ENCODE data around the gene RRM2.

The RRM2 gene

DNA sequence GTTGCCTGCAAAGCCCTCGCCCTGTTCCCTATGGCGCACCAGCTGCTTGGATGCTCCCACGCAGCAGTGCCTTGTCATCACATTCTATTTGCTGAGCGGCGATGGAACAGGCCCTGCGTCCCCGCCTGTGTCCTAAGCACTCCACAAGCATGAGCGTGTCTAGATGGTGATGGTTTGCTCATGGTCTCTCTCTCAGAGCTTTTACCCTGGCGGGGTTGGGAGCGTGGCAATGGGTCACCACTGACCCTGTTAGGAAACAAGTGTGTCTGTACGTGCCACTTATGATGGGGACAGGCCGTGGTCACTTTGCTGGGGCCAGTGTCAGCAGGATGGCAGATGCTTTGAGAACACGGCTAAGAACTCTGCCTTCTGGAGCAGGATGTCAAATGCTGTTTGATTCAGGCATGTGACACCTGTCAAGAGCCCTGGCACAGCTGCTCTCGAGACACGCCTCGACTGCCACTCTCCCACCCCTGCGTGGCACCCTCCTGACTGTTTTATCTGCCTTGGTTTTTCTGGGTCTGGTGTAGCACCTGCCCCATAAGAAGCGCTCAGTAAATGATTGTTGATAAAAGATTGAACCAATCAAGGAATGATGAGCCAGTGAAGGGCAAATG, 44.2 kb downstream of the RRM2 start:
- no peak overlapping the region for H3K9ac ChIP-seq (ENCODE audit: low read length in 2 of 2)
- no peaks in the 10 kb centered on the region for H3K9me3 ChIP-seq (ENCODE audit: control insufficient read depth in 2 of 2, low read length in 2 of 2)
- no peak overlapping the region for H3K27ac ChIP-seq (ENCODE audit: low read length)
- no peaks in the 10 kb centered on the region for H3K27me3 ChIP-seq (ENCODE audit: control insufficient read depth in 1 of 2, insufficient read depth in 2 of 2, low read length in 2 of 2)
- no peak overlapping the region for H3K4me3 ChIP-seq (ENCODE audit: low read length in 2 of 2)
- H3K4me1 ChIP-seq (ENCODE audit: control insufficient read depth, insufficient read depth, low read length): no peaks in the 10 kb centered on the region
- H3K36me3 ChIP-seq (ENCODE audit: control insufficient read depth in 2 of 2, insufficient read depth in 2 of 2, low read length in 2 of 2): no peaks in the 10 kb centered on the region

DNA sequence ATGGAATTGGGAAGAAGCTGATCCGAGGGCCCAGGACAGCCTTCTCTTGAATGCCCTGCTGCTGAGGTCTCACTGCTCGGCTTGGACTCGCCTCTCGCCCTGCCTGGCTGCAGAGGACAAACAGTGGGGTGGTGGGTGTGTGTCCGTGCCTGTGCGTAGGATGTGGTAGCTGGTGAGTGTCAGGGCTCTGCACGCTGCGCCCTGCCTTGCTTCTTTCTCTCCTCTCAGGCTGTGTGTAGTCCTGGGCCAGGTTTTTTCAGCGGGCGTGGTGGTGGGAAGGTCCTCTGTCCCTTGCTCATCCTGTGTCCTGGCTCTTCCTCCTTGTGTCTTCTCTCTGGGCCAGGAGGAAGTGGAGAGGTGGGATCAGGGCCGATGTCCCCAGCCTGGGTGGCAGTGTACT, 44.8 kb downstream of the RRM2 start:
- no peak overlapping the region for H3K4me3 ChIP-seq (ENCODE audit: low read length in 2 of 2)
- H3K9me3 ChIP-seq (ENCODE audit: control insufficient read depth in 2 of 2, low read length in 2 of 2): no peaks in the 10 kb centered on the region
- H3K27ac ChIP-seq (ENCODE audit: low read length): no peak overlapping the region
- H3K27me3 ChIP-seq (ENCODE audit: control insufficient read depth in 1 of 2, insufficient read depth in 2 of 2, low read length in 2 of 2): no peaks in the 10 kb centered on the region
- H3K4me1 ChIP-seq (ENCODE audit: control insufficient read depth, insufficient read depth, low read length): no peaks in the 10 kb centered on the region
- no peak overlapping the region for H3K9ac ChIP-seq (ENCODE audit: low read length in 2 of 2)
- no peaks in the 10 kb centered on the region for H3K36me3 ChIP-seq (ENCODE audit: control insufficient read depth in 2 of 2, insufficient read depth in 2 of 2, low read length in 2 of 2)

GRCh38 chr2:10168221-10168620, 45.7 kb downstream of the RRM2 start:
- Histone ChIP-seq H3K36me3 (ENCODE audit: control insufficient read depth in 2 of 2, insufficient read depth in 2 of 2, low read length in 2 of 2) (no peaks in the 10 kb centered on the region), H3K9ac (ENCODE audit: low read length in 2 of 2) (no peak overlapping the region), H3K27ac (ENCODE audit: low read length) (no peak overlapping the region)

DNA sequence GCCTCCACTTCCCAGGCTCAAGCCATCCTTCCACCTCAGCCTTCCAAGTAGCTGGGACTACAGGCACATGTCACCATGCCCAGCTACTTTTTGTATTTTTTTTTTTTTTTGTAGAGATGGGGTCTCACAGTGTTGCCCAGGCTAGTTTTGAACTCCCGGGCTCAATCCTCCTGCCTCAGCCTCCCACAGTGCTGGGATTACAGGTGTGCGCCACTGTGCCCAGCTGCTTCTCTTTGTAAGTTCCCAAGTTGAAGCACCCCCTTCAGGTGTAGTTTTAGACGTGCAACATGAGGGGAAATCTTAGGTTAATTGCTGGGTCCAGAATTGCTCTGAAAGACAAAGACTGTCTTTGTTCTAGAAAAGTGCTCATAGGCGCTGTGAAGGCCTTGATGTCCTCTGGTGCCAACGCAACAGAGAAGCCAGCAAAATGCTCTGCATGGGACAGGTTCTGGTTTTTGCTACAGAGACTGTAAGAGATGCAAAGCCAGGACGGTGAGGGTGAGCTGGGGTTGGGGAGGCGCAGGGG, 46.6 kb downstream of the RRM2 start:
- Histone ChIP-seq H3K4me1 (ENCODE audit: control insufficient read depth, insufficient read depth, low read length) (no peaks in the 10 kb centered on the region), H3K9ac (ENCODE audit: low read length in 2 of 2) (no peak overlapping the region), H3K9me3 (ENCODE audit: control insufficient read depth in 2 of 2, low read length in 2 of 2) (no peaks in the 10 kb centered on the region), H3K36me3 (ENCODE audit: control insufficient read depth in 2 of 2, insufficient read depth in 2 of 2, low read length in 2 of 2) (no peaks in the 10 kb centered on the region), H3K27ac (ENCODE audit: low read length) (no peak overlapping the region), H3K4me3 (ENCODE audit: low read length in 2 of 2) (no peak overlapping the region), H3K27me3 (ENCODE audit: control insufficient read depth in 1 of 2, insufficient read depth in 2 of 2, low read length in 2 of 2) (no peaks in the 10 kb centered on the region)

More at GRCh38 chr2:10168221-10168620, 45.7 kb downstream of the RRM2 start:
- Histone ChIP-seq H3K9me3 (ENCODE audit: control insufficient read depth in 2 of 2, low read length in 2 of 2) (no peaks in the 10 kb centered on the region), H3K4me1 (ENCODE audit: control insufficient read depth, insufficient read depth, low read length) (no peaks in the 10 kb centered on the region), H3K4me3 (ENCODE audit: low read length in 2 of 2) (no peak overlapping the region), H3K27me3 (ENCODE audit: control insufficient read depth in 1 of 2, insufficient read depth in 2 of 2, low read length in 2 of 2) (no peaks in the 10 kb centered on the region)

DNA sequence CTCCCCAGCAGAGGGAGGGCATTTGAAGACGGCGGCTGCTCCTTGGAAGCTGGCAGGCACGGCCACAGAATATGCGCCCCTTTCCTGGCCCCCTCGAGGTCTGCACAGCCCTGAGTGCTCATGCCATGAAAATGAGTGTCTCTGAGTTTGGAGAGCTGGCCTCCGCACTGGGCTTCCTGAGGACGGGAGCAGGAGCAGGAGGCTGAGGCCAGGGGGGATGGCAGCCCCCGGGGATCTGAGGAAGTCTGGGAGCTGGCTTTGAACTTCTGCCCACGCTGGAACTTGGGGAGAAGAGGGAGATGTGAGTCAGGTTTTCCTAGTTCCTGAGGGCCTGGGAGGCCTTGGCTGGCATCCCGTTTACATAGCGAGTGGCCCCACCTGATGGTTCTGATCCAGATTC, 47.0 kb downstream of the RRM2 start:
- Histone ChIP-seq H3K4me3 (ENCODE audit: low read length in 2 of 2) (no peak overlapping the region), H3K9me3 (ENCODE audit: control insufficient read depth in 2 of 2, low read length in 2 of 2) (no peaks in the 10 kb centered on the region), H3K27ac (ENCODE audit: low read length) (no peak overlapping the region), H3K27me3 (ENCODE audit: control insufficient read depth in 1 of 2, insufficient read depth in 2 of 2, low read length in 2 of 2) (no peaks in the 10 kb centered on the region), H3K4me1 (ENCODE audit: control insufficient read depth, insufficient read depth, low read length) (no peaks in the 10 kb centered on the region), H3K9ac (ENCODE audit: low read length in 2 of 2) (no peak overlapping the region), H3K36me3 (ENCODE audit: control insufficient read depth in 2 of 2, insufficient read depth in 2 of 2, low read length in 2 of 2) (no peaks in the 10 kb centered on the region)

DNA sequence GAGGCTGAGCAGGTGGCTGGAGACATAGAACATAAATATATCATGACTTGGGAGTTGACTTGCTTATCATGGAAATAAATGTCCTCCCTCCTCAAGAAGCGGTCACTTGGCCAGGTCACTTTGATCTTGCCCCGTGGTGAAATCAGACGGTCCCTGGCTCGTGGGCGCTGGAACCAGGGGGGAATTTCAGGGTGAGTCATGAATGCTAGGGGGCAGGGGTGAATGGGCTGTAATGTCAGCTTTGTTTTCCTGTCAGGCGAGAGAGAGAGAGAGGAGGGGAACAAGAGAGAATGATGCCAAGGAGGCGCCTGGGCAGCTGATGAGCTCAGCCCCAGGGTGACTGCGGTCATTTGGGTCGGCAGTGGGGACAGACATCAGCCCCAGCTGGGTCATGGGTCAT, 47.7 kb downstream of the RRM2 start:
- Histone ChIP-seq H3K9me3 (ENCODE audit: control insufficient read depth in 2 of 2, low read length in 2 of 2) (no peaks in the 10 kb centered on the region), H3K4me3 (ENCODE audit: low read length in 2 of 2) (no peak overlapping the region)

DNA sequence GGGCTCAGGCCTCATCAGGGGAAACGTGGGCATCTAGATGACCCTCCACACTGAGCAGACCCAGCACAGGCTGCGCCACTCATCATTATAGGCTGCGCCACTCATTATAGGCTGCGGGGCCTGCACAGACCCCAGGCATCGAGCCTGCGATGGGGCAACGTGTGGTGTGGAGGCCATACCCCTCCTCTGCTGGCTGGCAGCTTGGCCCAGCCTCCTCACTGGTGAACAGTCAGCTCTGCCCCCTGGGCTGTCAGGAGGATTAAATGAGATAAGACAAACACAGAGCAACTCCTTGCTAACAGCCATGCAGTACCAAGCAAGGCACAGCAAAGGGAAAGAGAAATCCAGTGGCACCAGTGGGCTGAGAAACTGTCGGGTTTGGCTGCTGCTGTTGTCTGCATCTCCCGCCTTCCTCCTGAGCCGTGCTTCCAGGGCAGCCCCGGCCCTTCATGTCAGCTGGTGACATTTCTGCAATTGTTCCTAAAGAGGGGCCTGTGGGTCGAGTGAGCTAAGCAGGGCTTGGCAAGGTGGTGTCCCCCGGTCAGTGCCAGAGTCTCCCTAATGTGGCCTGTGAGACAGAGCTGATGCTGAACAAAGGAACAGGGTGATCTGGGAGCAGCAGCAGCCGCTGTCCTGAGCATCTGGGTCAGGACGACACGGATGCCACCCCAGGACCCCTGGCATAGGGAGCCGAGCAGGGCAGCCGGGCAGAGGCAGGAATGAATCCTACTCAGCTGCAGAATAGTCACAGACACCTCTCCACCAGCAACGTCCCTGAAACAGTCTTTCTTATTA, 48.7 kb downstream of the RRM2 start:
- Histone ChIP-seq H3K27ac (ENCODE audit: low read length) (no peak overlapping the region), H3K9me3 (ENCODE audit: control insufficient read depth in 2 of 2, low read length in 2 of 2) (no peaks in the 10 kb centered on the region), H3K4me1 (ENCODE audit: control insufficient read depth, insufficient read depth, low read length) (no peaks in the 10 kb centered on the region), H3K36me3 (ENCODE audit: control insufficient read depth in 2 of 2, insufficient read depth in 2 of 2, low read length in 2 of 2) (no peaks in the 10 kb centered on the region), H3K27me3 (ENCODE audit: control insufficient read depth in 1 of 2, insufficient read depth in 2 of 2, low read length in 2 of 2) (no peaks in the 10 kb centered on the region), H3K9ac (ENCODE audit: low read length in 2 of 2) (no peak overlapping the region), H3K4me3 (ENCODE audit: low read length in 2 of 2) (no peak overlapping the region)

More for the DNA sequence above, 47.7 kb downstream of the RRM2 start:
- Histone ChIP-seq H3K36me3 (ENCODE audit: control insufficient read depth in 2 of 2, insufficient read depth in 2 of 2, low read length in 2 of 2) (no peaks in the 10 kb centered on the region), H3K27ac (ENCODE audit: low read length) (no peak overlapping the region), H3K27me3 (ENCODE audit: control insufficient read depth in 1 of 2, insufficient read depth in 2 of 2, low read length in 2 of 2) (no peaks in the 10 kb centered on the region), H3K9ac (ENCODE audit: low read length in 2 of 2) (no peak overlapping the region), H3K4me1 (ENCODE audit: control insufficient read depth, insufficient read depth, low read length) (no peaks in the 10 kb centered on the region)

- Histone ChIP-seq H3K4me1 (ENCODE audit: control insufficient read depth, insufficient read depth, low read length) (no peaks in the 10 kb centered on the region), H3K9ac (ENCODE audit: low read length in 2 of 2) (no peak overlapping the region), H3K4me3 (ENCODE audit: low read length in 2 of 2) (no peak overlapping the region), H3K9me3 (ENCODE audit: control insufficient read depth in 2 of 2, low read length in 2 of 2) (no peaks in the 10 kb centered on the region), H3K27me3 (ENCODE audit: control insufficient read depth in 1 of 2, insufficient read depth in 2 of 2, low read length in 2 of 2) (no peaks in the 10 kb centered on the region), H3K27ac (ENCODE audit: low read length) (no peak overlapping the region), H3K36me3 (ENCODE audit: control insufficient read depth in 2 of 2, insufficient read depth in 2 of 2, low read length in 2 of 2) (no peaks in the 10 kb centered on the region)
Observed at GRCh38 chr2:10172033-10172871, 49.7 kb downstream of the RRM2 start.

DNA sequence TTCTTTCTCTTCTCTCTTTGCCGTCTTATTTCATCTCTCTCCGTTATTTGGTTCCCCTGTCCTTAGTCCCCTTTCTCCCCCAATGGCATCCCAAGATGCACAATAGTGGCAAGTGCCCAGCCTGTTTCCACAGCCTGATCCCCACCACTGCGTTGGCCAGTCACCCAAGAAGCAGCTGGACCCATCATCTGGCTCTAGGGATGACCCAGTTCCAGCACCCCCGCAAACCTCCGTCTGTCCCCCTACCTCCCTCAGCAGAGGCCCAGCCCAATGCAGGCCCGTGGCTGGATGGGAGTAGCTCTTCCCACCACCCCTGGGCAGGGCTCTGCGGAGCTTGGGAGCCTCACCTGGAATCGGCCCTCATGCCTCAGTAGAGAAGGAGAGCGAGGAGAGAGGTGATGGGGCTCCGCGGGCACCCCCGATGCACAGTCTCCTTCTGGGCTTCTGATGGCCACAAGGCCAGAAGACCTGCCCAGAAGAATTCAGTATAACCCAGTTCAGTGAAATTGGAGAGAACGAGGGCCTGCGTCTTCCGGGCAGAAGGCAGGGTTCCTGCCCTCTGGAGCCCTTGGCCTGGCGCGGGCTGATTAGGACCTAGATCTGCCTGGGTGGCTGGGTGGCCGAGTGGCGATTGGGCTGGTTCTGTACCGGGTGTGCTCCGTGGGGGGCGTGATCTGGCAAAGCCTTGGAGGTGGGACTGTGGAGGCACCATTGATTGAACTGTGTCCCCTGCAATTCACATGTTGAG, 50.9 kb downstream of the RRM2 start:
- no peaks in the 10 kb centered on the region for H3K9me3 ChIP-seq (ENCODE audit: control insufficient read depth in 2 of 2, low read length in 2 of 2)
- no peak overlapping the region for H3K27ac ChIP-seq (ENCODE audit: low read length)
- no peak overlapping the region for H3K4me3 ChIP-seq (ENCODE audit: low read length in 2 of 2)
- H3K27me3 ChIP-seq (ENCODE audit: control insufficient read depth in 1 of 2, insufficient read depth in 2 of 2, low read length in 2 of 2): no peaks in the 10 kb centered on the region
- H3K36me3 ChIP-seq (ENCODE audit: control insufficient read depth in 2 of 2, insufficient read depth in 2 of 2, low read length in 2 of 2): no peaks in the 10 kb centered on the region
- no peaks in the 10 kb centered on the region for H3K4me1 ChIP-seq (ENCODE audit: control insufficient read depth, insufficient read depth, low read length)
- no peak overlapping the region for H3K9ac ChIP-seq (ENCODE audit: low read length in 2 of 2)

DNA sequence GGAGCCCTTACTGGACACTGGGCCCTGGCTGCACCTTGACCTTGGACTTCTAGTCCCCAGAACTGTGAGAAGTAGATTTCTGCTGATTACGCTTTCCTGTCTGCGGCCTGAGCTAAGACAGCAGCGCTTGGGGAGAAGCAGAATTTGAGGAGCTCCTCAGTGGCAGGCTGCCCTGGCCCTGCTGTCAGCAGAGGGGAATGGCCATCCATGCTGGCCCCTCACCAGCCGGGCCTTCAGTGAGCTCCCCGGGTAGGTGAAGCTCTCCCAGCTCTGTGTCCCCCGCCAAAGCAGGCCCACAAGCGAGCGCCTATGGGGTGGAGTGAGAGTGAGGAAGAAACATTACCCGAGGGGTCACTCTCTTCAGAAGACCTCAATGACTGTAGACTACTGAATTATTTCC, 51.6 kb downstream of the RRM2 start:
- no peaks in the 10 kb centered on the region for H3K36me3 ChIP-seq (ENCODE audit: control insufficient read depth in 2 of 2, insufficient read depth in 2 of 2, low read length in 2 of 2)
- peaks cover 0 to 2% of the 10 kb centered on the region in 2 donors for H3K9me3 ChIP-seq (ENCODE audit: control insufficient read depth in 2 of 2, low read length in 2 of 2)
- no peaks in the 10 kb centered on the region for H3K4me1 ChIP-seq (ENCODE audit: control insufficient read depth, insufficient read depth, low read length)
- no peaks in the 10 kb centered on the region for H3K27me3 ChIP-seq (ENCODE audit: control insufficient read depth in 1 of 2, insufficient read depth in 2 of 2, low read length in 2 of 2)
- no peak overlapping the region for H3K4me3 ChIP-seq (ENCODE audit: low read length in 2 of 2)
- H3K9ac ChIP-seq (ENCODE audit: low read length in 2 of 2): no peak overlapping the region
- no peak overlapping the region for H3K27ac ChIP-seq (ENCODE audit: low read length)
